IPS-11a (cell line): ENCODE data around the gene TMEM233.
"Not testable (repeated sequence)": the region's sequence is repeated elsewhere in the genome, so short reads cannot be mapped to it uniquely, and the experiment has no call there.

Experiments used
- H3K4me3 ChIP-seq: one replicate; pipeline ENCODE4 v1.5.1; 2013; ENCODE audit warnings: low read depth, low read length, control low read depth

The TMEM233 gene

DNA sequence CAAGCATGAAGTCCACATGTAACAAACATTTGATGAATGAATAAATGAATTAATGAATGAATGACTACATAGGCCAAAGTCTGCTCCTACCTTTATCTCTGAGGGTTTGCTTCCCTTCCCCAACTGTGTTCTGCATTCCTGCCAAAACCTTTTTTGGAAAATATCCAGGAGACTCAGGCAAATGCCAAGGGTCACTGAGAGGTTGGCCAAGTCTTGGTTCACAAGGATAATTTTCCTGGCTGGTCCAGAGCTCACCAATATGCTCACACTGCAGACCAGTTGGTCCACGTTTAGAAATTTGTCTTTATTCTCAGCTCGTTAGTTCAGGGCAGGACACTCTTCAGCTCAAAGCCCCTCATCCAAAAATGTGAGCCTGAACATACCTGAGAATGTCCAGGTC, 10.2 kb downstream of the TMEM233 start:
- no peak overlapping the region for H3K4me3 ChIP-seq

DNA sequence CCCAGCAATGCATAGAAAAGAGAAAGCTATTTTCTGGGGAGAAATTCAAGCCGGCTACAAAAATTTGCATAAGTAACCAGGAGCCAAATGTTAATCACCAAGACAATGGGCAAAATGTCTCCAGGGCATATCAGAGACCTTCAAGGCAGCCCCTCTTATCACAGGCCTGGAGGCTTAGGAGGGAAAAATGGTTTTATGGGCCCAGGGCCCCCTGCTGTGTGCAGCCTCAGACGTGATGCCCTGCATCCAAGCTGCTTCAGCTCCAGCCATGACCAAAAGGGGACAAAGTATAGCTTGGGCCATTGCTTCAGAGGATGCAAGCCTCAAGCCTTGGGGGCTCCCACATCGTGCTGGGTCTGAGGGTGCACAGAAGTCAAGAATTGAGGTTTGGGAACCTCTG, 15.8 kb downstream of the TMEM233 start:
- no peak overlapping the region for H3K4me3 ChIP-seq

DNA sequence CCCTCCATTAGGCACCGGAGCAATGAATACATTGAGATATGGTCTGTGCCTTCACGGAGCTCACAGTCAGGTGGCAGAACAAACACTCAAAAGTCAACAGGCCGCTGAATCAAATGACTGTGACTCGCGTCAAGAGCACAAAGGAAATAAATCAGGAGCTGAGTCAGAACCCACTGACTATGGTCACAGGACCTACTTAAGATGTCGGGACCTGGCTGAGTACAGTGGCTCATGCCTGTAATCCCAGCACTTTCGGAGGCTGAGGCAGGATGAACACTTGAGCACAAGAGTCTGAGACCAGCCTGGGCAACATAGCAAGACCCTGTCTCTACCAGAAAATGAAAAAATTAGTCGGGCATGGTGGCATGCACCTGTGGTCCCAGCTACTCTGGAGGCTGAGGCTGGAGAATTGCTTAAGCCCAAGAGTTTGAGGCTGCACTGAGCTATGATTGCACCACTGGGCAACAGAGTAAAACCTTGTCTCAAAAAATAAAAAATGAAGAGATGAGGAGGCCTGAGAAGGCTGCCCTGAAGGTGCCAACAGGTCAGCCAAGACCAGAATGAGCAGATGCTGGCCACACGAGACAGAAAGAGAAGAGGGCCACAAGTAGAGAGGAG, 19.9 kb downstream of the TMEM233 start:
- no peak overlapping the region for H3K4me3 ChIP-seq

DNA sequence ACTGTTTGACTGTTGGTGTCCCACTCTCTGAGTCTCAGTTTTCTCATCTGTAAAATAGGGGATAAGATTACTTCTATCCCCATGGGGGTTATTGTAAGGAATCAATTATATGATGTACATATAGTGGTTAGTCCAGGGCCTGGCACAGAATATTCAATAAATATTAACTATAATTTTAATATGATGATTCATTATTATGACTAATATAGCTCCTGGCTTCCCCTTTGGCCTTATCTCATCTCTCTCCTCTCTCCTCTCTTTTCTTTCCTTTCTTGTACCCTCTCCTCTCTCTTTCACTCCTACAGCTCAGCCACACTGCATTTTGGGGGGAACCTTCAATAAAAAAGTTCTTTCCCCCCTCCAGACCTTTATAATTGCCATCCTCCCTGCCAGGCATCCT, 21.1 kb downstream of the TMEM233 start:
- no peak overlapping the region for H3K4me3 ChIP-seq

DNA sequence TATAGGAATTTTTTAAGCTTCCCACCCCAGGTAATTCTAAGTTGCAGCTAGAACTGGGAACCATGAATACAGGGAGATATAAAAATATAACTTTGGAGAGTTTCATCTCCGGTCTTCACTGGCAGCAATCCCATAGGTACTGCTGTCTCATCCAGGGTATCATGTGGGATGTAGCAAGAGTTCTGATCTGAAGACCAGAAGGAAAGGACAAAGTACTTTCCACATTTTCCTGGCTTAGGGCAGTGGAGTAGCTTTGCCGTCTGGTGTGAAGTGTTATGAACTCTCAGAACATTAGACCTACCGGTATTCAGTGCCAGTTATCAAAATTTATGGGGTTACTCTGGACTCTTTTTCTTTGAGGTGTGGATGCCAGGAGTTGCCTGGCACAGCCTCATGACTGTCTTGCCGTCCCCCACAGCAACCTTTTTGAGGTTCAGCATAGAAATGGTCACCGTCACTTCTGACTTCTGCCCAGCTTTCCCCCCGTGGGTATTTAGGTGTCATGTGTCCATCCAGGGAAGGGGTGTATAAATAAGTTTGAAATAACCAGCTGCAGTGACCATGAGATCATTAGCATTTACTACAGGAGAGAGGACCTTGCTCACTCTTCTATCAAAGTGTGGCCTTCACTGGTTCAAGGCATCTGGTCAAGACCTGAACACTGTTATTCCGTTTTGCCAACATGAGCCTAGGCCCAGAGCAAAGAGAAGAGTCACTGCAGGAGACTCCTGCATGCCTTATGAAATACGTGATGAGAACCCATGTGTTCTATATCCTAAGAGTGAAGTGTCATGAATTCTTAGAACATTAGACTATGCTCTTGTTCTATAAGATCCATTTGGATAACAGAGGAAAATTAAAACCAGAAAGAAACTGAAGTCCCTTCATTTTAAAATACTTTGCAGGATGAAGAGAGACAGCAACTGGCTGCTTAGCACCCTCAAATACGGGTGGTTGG, 22.2 kb downstream of the TMEM233 start:
- H3K4me3 ChIP-seq, result no peak overlapping the region

DNA sequence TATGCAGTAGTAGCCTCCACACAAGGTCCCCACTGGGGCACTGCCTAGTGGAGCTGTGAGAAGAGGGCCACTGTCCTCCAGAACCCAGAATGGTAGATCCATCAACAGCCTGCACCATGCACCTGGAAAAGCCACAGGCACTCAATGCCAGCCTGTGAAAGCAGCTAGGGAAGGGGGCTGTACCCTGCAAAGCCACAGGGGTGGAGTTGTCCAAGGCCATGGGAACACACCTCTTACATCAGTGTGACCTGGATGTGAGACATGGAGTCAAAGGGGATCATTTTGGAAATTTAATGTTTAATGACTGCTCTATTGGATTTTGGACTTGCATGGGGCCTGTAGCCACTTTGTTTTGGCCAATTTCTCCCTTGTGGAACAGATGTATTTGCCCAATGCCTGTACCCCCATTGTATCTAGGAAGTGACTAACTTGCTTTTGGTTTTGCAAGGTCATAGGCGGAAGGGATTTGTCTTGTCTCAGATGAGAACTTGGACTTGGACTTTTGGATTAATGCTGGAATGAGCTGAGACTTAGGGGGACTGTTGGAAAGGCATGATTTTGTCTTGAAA, 24.8 kb downstream of the TMEM233 start:
- H3K4me3 ChIP-seq, result not testable (repeated sequence)

DNA sequence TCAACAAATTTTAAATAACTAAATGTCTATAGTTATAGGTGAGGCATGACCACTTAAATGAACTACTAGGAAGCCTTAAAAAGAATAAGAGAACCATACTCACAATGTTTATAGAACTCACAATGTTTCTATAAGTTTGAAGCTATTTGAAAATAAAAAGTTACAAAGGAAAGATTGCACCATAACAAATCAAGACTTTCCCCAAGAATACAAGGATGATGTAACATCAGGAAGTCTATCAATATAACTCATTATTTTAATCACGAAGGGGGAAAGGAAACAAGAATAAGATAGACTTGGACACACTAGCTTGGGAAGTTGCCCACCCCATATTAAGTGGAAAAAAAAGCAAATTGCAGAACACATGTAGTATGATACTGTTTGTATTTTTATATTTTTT, 26.9 kb downstream of the TMEM233 start:
- H3K4me3 ChIP-seq, result no peak overlapping the region

DNA sequence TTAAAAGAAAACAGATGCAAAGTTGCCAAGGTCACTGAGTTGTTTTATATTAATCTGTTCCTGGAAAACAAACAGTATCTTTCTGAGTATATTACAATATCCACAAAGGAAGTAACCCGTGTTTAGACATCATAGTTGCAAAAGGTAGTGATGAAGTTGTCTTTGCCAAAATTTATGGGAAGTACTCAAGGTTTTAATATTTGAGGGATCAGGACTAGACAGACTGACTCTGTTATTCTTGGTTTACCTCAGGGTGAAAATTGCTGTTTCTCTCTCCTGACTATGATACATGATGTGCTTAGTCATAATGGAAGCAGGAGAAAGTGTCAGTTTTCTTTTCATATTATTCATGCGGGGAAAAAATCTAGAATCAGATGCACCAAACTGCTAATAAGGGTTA, 28.3 kb downstream of the TMEM233 start:
- H3K4me3 ChIP-seq, result no peak overlapping the region

DNA sequence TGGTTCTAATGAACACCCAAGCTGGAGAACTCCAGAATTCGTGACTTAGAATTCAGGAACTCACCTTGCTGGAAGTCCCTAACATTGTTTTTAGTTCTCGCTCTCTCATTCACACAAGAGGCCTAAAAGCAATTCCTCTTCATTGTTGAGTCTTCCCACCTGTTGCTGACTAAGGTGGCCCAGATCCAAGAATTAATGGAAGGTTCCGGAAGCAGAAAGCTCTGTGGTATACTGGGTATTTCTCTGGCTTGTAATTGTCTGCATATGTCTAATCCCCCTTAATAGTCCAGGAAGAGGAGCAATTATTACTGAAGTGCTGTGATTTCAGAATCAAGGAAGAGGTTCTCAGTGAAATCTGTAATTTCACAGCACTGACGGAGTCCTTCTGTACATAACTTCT, 31.4 kb downstream of the TMEM233 start:
- no peak overlapping the region for H3K4me3 ChIP-seq

DNA sequence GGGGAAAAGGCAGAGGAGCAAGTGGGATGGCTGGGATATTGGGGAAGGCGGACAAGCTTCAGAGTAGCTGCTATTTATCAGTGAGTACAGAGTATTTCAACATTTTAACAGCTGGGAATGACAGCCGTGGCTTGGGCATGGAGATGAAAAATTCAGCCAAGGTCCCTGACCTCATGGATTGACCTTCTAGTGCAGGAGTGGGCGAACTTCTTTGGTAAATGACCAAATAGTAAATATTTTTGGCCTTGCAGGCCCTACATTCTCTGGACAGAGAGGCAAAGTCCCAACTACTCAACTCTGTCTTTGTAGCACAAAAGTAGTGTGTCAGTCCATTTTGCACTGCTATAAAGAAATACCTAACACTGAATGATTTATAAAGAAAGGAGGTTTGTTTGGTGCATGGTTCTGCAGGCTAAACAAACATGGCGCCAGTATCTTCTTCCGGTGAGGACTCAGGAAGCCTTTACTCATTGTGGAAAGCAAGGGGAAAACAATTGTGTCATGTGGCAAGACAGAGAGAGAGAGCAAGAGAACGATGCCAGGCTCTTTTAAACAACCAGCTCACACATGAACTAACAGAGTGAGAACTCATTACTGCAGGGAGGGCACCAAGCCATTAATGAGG, 33.6 kb downstream of the TMEM233 start:
- H3K4me3 ChIP-seq, result no peak overlapping the region

DNA sequence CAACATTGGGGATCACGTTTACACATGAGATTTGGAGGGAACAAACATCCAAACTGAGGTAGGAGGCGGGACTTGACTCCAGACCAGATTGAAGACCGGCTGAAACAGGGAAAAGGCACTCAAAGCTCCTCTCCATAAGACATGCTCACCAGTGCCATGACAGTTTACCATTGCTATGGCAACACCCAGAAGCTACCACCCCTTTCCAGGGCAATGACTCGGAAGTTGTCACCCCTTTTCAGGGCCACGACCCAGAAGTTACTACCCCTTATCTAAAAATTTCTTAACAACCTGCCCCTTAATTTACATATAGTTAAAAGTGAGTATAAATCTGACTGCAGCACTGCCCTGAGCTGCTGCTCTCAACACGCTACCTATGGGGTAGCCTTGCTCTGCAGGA, 34.1 kb downstream of the TMEM233 start:
- no peak overlapping the region for H3K4me3 ChIP-seq

DNA sequence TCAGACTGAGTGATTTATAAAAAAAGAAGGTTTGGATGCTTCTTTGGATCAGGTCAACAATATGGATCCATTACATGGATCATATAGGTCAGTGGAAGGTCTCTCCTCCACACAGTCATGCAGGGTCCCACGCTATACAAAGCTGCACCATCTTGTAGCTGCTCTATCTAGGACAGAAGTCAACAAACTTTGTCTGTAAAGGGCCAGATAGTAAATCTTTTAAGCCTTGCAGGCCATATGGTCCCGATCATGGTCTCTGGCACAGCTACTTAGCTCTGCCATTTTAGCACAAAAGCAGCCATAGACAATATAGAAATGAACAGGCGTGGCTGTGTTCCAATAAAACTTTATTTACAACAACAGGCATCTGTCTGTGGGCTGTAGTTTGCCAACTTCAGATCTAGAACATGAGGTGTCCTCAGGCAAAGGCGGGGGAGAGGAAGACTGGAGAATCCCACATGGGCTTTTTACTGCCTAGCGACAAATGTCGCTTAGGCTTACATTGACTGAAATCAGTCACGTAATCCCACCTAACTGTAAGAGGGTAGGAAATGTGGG, 36.7 kb downstream of the TMEM233 start:
- no peak overlapping the region for H3K4me3 ChIP-seq

DNA sequence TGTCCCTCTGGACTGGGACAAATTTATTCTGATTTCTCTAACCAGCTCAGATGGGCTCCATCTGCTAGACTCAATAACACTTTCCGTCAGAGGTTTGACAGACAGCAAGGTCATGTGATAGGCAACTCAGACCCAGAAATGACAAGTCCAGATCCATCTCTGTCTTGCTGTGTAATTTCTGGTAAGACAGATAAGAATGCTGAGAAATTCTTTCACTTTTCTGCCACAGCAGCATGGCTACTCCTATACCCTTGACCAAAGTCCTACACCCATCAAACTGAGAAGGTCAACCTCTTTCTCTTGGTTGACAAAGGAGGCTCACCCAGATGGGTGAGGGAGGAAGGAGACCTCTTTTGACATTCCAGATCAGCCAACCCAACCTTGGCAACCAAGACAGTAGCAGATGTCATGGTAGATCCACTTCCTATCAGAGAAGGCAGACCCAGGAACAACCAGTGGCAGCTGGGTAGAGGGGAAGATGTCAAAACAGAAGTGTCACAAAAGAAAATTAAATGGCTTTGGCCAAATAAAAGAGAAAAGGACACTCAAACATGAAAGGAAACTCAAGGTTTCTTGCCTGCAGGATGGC, 37.5 kb downstream of the TMEM233 start:
- H3K4me3 ChIP-seq, result no peak overlapping the region

DNA sequence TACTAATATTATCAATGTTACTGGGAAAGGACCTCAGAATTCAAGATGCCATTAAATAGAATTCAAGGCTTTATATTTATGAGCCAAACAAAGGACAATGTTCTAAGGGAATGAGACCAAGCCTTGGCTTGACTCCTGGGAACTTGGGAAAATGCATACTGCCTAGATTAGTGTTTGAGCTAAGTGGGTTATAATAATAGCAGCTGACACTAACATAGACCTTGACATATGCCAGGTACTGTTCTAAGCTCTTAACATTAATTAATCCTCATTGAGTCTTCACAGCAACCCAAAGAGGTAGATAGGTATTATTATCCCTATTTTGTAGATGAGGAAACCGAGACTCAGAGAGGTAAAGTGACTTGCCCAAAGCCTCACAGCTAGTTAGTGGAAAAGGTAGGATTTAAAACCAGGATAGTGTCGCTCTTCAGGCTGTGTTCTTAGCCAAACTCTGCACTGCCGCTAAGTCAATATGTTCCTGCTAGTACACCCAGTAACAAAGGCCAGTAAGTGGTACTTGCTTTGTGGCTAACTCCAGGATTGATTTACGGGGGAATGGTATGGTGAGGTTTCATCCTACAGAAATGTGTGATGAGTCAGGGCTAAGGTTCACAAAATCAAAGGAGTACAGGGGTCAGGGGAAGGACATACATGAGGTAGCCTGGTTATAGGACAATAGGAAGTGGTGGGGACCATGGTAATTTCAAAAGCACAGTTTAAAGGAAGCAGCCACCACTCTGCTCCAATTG, 38.5 kb downstream of the TMEM233 start:
- H3K4me3 ChIP-seq, result no peak overlapping the region

DNA sequence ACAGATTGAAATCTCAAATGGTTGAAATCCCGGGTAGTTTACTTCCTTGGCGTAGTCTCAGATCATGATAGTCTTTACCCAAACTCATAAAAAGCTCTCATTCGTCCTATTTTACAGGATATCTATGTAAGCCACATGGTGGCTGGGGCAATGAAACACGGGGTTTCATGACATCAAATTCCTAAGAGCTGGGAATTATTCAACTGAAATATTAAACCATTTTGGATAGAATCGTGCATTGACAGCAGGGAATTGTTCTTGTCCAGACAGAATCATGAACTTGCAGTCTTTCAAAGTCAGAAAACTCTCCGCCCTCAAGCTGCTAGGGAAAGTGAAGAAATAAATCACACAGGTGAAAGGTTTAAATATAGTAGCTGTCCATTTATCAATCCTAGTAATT, 41.2 kb downstream of the TMEM233 start:
- H3K4me3 ChIP-seq, result no peak overlapping the region

DNA sequence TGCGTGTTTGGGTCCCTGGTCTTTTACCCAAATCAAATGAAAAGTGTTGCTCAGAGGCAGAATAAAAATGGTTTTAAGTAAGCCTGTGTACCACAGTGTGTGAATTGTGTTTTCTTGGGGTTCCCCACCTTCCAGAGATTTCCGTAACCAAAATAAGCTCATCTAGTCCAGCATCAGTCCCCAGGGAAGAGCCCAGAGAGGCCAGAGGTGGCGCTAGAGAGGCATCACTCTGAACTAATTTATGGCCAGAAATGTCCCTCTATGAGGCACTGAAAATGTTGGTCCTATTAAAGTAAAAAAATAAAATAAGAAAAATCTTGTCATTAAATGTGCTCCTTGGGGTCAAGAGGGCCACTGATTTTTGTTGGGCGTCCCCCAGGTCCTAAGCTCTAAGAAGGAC, 49.4 kb downstream of the TMEM233 start:
- no peak overlapping the region for H3K4me3 ChIP-seq

DNA sequence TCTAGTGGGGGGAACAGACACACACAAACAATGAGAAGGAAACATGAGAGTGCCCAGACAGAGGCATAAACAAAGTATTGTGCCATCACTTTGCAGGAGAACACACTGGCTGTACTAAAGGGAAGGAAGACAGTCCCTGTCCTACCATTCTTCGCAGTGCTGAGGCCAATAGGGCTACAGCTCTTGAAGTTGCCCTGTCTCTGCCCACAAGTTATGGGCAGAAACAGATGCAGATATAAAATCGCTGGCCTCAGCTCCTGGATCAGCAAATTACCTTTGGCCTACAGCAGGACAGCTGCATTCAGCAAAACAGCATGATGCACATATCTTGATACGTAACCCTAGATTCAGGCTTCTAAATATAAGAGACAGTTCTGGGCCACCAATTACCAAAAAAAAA, 51.4 kb downstream of the TMEM233 start:
- H3K4me3 ChIP-seq, result no peak overlapping the region

DNA sequence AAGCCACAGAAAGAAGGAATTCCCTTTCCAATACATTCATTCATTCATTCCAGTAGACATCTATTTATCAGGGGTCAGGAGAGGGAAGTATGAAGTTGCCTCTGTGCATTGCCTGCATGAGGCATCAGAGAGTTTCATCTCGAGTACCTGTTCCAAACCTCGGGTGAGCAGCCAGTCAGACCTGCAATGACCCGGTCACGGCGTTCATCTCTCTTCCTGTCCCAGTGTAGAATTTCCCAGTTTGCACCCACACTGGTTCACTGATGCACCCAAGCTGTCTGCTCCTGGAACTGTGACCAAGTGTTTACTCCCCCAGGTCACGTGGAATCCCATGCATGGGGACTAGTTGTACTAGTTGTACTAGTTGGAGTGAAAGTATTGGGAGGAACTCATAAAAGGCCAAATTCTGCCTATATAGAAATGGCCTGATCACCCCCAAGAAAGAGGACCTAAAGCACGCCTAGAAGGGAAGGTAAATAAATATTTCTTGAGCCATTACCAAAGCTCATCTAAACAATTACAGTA, 52.0 kb downstream of the TMEM233 start:
- no peak overlapping the region for H3K4me3 ChIP-seq

DNA sequence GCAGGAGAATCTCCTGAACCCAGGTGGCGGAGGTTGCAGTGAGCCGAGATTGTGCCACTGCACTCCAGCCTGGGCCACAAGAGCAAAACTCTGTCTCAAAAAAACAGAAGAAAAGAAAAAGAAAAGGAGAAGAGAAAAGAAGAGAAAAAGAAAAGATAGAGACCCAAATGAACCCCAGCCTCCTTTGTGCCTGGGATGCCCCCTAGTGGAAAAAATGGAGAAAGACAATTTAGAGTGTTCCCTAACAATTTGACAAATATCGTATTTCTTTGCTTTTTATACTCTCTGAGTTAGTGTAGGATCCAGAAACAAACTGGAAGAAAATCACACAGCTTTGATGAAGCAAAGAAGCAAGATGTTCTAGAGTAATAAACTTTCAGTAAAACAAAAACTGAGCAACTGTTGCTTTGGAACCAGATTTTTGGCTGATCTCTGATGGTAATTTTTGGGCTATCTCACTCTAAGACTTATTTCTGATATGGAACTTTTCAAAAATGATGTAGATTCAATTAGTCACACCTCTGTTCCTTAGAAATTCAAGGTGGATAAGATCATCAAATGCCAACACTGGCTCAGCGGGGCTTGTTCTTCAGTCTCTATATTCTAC, 55.7 kb downstream of the TMEM233 start:
- H3K4me3 ChIP-seq, result no peak overlapping the region

DNA sequence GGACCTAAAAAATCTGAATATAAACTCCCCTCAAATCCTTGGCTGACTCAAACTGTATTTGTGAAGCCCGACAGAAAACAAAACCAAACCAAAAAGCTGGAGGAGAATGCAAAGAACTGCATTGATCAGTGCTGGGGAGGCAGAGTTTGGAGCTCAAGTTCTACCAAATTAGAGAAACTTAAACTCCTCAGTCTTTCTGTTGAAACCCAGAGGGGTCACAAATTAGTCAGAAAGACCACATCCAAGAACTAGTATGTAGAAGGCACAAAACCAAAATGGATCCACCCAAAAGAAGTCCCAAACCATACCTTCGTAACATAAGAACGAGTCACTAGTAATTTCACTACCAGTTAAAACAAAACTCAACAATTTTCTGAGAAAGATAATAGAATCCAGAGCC, 59.1 kb downstream of the TMEM233 start:
- H3K4me3 ChIP-seq, result no peak overlapping the region
